ENCODE data around the gene IER5L.

DNA sequence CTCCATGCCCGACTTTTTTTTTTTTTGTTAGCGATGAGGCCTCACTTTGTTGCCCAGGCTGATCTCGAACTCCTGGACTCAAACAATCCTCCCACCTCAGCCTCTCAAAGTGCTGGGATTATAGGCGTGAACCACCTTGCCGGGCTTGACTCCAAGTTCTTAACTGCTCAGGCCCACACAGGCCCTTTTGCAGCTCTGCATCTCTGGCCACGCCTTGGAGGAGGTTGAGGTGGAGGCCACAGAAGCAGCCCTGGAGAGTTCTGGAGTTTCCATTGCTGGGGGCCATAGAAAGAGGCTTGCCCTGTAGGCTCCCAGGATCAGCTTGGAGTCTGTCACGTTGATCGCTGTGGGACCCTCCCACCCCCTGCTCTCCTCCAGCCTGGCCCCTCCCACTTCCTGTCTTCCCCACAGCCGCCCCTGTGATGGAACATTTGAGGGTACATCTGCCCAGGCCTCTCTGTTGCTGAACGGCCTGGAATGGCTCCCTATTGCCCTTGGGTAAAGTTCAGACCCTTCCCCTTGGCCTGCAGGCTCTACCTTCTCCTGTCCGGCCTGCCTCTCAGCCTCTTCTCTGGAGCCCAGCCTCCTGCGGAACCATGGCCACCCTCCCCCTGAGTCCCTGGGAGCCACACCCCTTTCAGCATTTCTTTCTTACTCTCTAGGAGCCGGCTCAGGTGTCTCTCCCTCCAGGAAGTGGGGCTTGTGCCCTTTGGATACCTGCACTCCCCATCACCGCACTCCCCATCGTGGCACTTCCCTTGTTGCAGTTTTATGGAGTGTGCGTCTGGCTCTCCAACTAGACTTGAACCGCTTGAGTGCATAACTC lies 30.4 kb upstream of the IER5L start:
- TF ChIP-seq, protein P1, sequence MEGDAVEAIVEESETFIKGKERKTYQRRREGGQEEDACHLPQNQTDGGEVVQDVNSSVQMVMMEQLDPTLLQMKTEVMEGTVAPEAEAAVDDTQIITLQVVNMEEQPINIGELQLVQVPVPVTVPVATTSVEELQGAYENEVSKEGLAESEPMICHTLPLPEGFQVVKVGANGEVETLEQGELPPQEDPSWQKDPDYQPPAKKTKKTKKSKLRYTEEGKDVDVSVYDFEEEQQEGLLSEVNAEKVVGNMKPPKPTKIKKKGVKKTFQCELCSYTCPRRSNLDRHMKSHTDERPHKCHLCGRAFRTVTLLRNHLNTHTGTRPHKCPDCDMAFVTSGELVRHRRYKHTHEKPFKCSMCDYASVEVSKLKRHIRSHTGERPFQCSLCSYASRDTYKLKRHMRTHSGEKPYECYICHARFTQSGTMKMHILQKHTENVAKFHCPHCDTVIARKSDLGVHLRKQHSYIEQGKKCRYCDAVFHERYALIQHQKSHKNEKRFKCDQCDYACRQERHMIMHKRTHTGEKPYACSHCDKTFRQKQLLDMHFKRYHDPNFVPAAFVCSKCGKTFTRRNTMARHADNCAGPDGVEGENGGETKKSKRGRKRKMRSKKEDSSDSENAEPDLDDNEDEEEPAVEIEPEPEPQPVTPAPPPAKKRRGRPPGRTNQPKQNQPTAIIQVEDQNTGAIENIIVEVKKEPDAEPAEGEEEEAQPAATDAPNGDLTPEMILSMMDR (IDR thresholded peaks at IDR 0.05; ENCODE audit: poor library complexity) = no peak
- TF ChIP-seq EZH2 (IDR thresholded peaks at IDR 0.05; ENCODE audit: borderline replicate concordance) = no peak
